OCI-LY3 (cell line): Measurements from ENCODE around the gene DKK3.

ENCODE experiments used
- EZH2phosphoT487 ChIP-seq: fragments of 200-600 bp; shearing (Covaris generic); IDR thresholded peaks from 2 replicates; pipeline ENCODE4 v1.6.1; 2018; ENCODE audit warnings: antibody characterized with exemption, mixed run types, low read depth
- TF ChIP-seq, protein P1 (sequence below): fragments of 200-600, 300-600 bp; sonication (generic); IDR thresholded peaks from 2 replicates; pipeline ENCODE4 v1.5.1; 2014; ENCODE audit warnings: antibody characterized with exemption, low read length, low read depth

DNA sequence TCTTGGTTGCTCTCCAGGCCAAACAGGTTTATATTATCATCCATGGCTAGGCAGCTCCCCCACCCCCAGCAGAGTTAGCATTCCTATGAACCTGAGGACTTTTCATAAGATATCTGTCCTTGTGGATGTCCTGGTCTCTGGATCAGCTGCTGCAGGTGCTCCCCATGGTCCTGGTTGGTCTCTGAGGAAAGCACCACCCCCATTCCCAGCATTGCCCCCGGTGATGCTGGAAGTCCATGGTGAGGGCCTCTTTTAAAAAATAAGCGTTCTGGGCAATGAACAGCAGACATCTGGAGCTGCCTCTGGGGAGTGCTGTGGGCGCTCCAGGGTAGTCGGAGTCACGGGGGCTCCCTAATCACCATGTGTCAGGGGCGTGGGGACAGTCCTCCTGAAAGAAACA lies 26.6 kb downstream of the DKK3 start:
- TF ChIP-seq, protein P1, sequence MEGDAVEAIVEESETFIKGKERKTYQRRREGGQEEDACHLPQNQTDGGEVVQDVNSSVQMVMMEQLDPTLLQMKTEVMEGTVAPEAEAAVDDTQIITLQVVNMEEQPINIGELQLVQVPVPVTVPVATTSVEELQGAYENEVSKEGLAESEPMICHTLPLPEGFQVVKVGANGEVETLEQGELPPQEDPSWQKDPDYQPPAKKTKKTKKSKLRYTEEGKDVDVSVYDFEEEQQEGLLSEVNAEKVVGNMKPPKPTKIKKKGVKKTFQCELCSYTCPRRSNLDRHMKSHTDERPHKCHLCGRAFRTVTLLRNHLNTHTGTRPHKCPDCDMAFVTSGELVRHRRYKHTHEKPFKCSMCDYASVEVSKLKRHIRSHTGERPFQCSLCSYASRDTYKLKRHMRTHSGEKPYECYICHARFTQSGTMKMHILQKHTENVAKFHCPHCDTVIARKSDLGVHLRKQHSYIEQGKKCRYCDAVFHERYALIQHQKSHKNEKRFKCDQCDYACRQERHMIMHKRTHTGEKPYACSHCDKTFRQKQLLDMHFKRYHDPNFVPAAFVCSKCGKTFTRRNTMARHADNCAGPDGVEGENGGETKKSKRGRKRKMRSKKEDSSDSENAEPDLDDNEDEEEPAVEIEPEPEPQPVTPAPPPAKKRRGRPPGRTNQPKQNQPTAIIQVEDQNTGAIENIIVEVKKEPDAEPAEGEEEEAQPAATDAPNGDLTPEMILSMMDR: no peak
- TF ChIP-seq EZH2phosphoT487: no peak
